HepG2 (cell line): ENCODE data around the gene CPXM2. TPM values are rescaled to one million over a fixed set of nuclear protein-coding genes. Genes with fewer than 3 reads are reported as not detected.

Experiments used
- ATAC-seq: fragments of 200-7000 bp; cut with Tn5 transposase; 3 replicates; pipeline ENCODE4 v1.9.1; 2020; ENCODE audit warnings: mild to moderate bottlenecking, moderate library complexity
- BruUV-seq: library from RNA; stranded (reverse); fragments of 400-500 nt; replicated peaks from 2 replicates; lab custom pipeline; 2021; lab: Mats Ljungman, UMichigan
- CTCF ChIA-PET: fragments of 300-600 bp; formaldehyde crosslinking; extraction: SDS; loops from one replicate; lab custom pipeline; 2021; ENCODE audit warnings: low total read pairs, inconsistent platforms, low intra/inter-chr PET ratio; lab: Yijun Ruan, JAX
- POLR2A ChIA-PET: fragments of 350-600 bp; sonication (Branson Sonifier 250); formaldehyde crosslinking; loops from one replicate; lab custom pipeline; 2020; ENCODE audit warnings: antibody characterized with exemption, inconsistent platforms; lab: Yijun Ruan, JAX
- DNase-seq: peaks from one replicate; pipeline ENCODE4 v3.0.0-alpha.2; 2015; ENCODE audit warnings: low spot score
- FAIRE-seq: peaks from 3 replicates; lab custom pipeline; 2011; peaks lifted over from hg19 to GRCh38; lab: Jason Lieb, UNC
- H2AFZ ChIP-seq: one replicate; pipeline ENCODE4 v1.6.1; 2011; ENCODE audit warnings: low read length, inconsistent platforms
- H3K27ac ChIP-seq: fragments of 300-600 bp; 3 replicates; pipeline ENCODE4 v1.8.0; 2011; ENCODE audit warnings: mixed run types, mild to moderate bottlenecking, mixed read lengths, low read length, inconsistent platforms; ENCODE audit not compliant: insufficient read depth; ENCODE audit errors: extremely low read length
- H3K27me3 ChIP-seq, 2 experiments: fragments of 200-600 bp in 1 of 2; 2 replicates in 1 of 2; 3 replicates in 1 of 2; pipeline versions ENCODE4 v1.6.0 to v1.8.0; 2011; ENCODE audit warnings: low read length in 2 of 2, mild to moderate bottlenecking in 2 of 2, moderate library complexity in 2 of 2, inconsistent platforms in 1 of 2; ENCODE audit not compliant: insufficient read depth in 2 of 2, control insufficient read depth in 1 of 2
- H3K36me3 ChIP-seq, 2 experiments: fragments of 200-600 bp in 1 of 2; replicated peaks in 1 of 2; 2 replicates in 1 of 2; 3 replicates in 1 of 2; pipeline versions ENCODE4 v1.5.1 to v1.8.0; 2011; ENCODE audit warnings: low read length in 2 of 2, inconsistent platforms in 1 of 2; ENCODE audit not compliant: insufficient read depth in 2 of 2, control insufficient read depth in 1 of 2
- H3K4me1 ChIP-seq: 2 replicates; pipeline ENCODE4 v1.5.1; 2012; ENCODE audit warnings: low read length, inconsistent platforms; ENCODE audit not compliant: insufficient read depth
- H3K4me2 ChIP-seq: 2 replicates; pipeline ENCODE4 v1.6.0; 2011; ENCODE audit warnings: low read depth, low read length, inconsistent platforms
- H3K4me3 ChIP-seq, 3 experiments: fragments of 200-600 bp in 1 of 3; sonication (generic), shearing (Covaris generic) in 1 of 3; replicated peaks in 1 of 3; 2 replicates each; pipeline ENCODE4 v1.5.1; 2011 to 2016; ENCODE audit warnings: low read length in 3 of 3, inconsistent platforms in 2 of 3, low read depth in 2 of 3, mild to moderate bottlenecking in 2 of 3, control low read depth in 1 of 3, mixed read lengths in 1 of 3; ENCODE audit not compliant: insufficient read depth in 1 of 3
- H3K79me2 ChIP-seq: one replicate; pipeline ENCODE4 v1.6.1; 2011; ENCODE audit warnings: low read length, inconsistent platforms; ENCODE audit not compliant: insufficient read depth
- H3K9ac ChIP-seq: 2 replicates; pipeline ENCODE4 v1.6.0; 2011; ENCODE audit warnings: mild to moderate bottlenecking, low read depth, low read length, inconsistent platforms; ENCODE audit not compliant: insufficient read depth
- H3K9me3 ChIP-seq: 2 replicates; pipeline ENCODE4 v1.5.1; 2012; ENCODE audit warnings: mild to moderate bottlenecking, low read length
- H4K20me1 ChIP-seq: 2 replicates; pipeline ENCODE4 v1.6.0; 2011; ENCODE audit warnings: inconsistent platforms, mild to moderate bottlenecking, low read length, moderate library complexity; ENCODE audit not compliant: insufficient read depth
- BATF2 ChIP-seq: sonication (generic); formaldehyde crosslinking; IDR thresholded peaks from 2 replicates; pipeline ENCODE4 v1.8.0; 2022; ENCODE audit warnings: mild to moderate bottlenecking, missing genetic modification reagents, moderate library complexity
- E2F1 ChIP-seq: sonication (generic); formaldehyde crosslinking; IDR thresholded peaks from 2 replicates; pipeline ENCODE4 v1.5.0; 2020; ENCODE audit warnings: missing genetic modification reagents
- HOXA9 ChIP-seq: sonication (generic); formaldehyde crosslinking; IDR thresholded peaks from 2 replicates; pipeline ENCODE4 v1.8.1; 2022; ENCODE audit warnings: missing genetic modification reagents, mild to moderate bottlenecking, moderate library complexity, borderline replicate concordance
- IKZF1 ChIP-seq: fragments of 450-650 bp; IDR thresholded peaks from 2 replicates; pipeline ENCODE4 v1.7.1; 2016
- KLF12 ChIP-seq: sonication (generic); formaldehyde crosslinking; IDR thresholded peaks from 2 replicates; pipeline ENCODE4 v1.4.0; 2020; ENCODE audit warnings: missing genetic modification reagents, borderline replicate concordance
- MED13 ChIP-seq: sonication (generic); formaldehyde crosslinking; IDR thresholded peaks from 2 replicates; pipeline ENCODE4 v1.5.0; 2020; ENCODE audit warnings: missing genetic modification reagents
- MZF1 ChIP-seq: sonication (generic); formaldehyde crosslinking; IDR thresholded peaks from 2 replicates; pipeline ENCODE4 v1.8.1; 2023; ENCODE audit warnings: mild to moderate bottlenecking, missing genetic modification reagents, borderline replicate concordance
- NFKB2 ChIP-seq: sonication (generic); formaldehyde crosslinking; IDR thresholded peaks from 2 replicates; pipeline ENCODE4 v1.4.0; 2020; ENCODE audit warnings: missing genetic modification reagents, borderline replicate concordance
- POLR2AphosphoS2 ChIP-seq: IDR thresholded peaks from 2 replicates; pipeline ENCODE4 v1.6.1; 2011; ENCODE audit warnings: low read depth, low read length, improper control_type of control experiment
- SP5 ChIP-seq: IDR thresholded peaks from 2 replicates; pipeline ENCODE4 v1.6.1; 2016; ENCODE audit warnings: low read depth, borderline replicate concordance
- TCF7 ChIP-seq: sonication (generic); IDR thresholded peaks from 2 replicates; pipeline ENCODE4 v1.6.1; 2016; ENCODE audit warnings: antibody characterized with exemption, low read depth
- ZC3H13 ChIP-seq: sonication (generic); formaldehyde crosslinking; IDR thresholded peaks from 2 replicates; pipeline ENCODE4 v1.8.1; 2023; ENCODE audit warnings: mild to moderate bottlenecking, missing genetic modification reagents, moderate library complexity
- ZNF160 ChIP-seq: sonication (generic); formaldehyde crosslinking; IDR thresholded peaks from 2 replicates; pipeline ENCODE4 v1.8.0; 2022; ENCODE audit warnings: mild to moderate bottlenecking, inconsistent platforms, missing genetic modification reagents
- ZNF205 ChIP-seq: IDR thresholded peaks from 2 replicates; pipeline ENCODE4 v1.6.1; 2018; ENCODE audit warnings: missing biosample characterization, missing genetic modification reagents
- ZNF510 ChIP-seq: sonication (generic); formaldehyde crosslinking; IDR thresholded peaks from 2 replicates; pipeline ENCODE4 v1.4.0; 2020; ENCODE audit warnings: low read depth, mild to moderate bottlenecking, missing genetic modification reagents
- ZNF609 ChIP-seq: sonication (generic); formaldehyde crosslinking; IDR thresholded peaks from 2 replicates; pipeline ENCODE4 v1.4.0; 2020; ENCODE audit warnings: mild to moderate bottlenecking, missing genetic modification reagents, borderline replicate concordance
- ZNF616 ChIP-seq: sonication (generic); formaldehyde crosslinking; IDR thresholded peaks from 2 replicates; pipeline ENCODE4 v1.5.0; 2020; ENCODE audit warnings: low read depth, mild to moderate bottlenecking, missing genetic modification reagents
- WGBS: methylation state at CpG from one replicate; pipeline ENCODE4 v1.1.6; 2017; ENCODE audit warnings: low lambda C conversion rate; 5-methylcytosine and 5-hydroxymethylcytosine counted together
- in situ Hi-C: cut with HindIII; loops from 2 replicates; pipeline ENCODE4 v1.10.0; 2017; ENCODE audit warnings: low pct_unique_long_range_greater_than_20kb; ENCODE audit not compliant: extremely low pct_ligation_motif_present
- intact Hi-C: fragments of 100-400 bp; cut with micrococcal nuclease; formaldehyde crosslinking; loops from one replicate; pipeline ENCODE4 v1.10.0; 2022; ENCODE audit not compliant: unreplicated experiment
- polyA plus RNA-seq, 8 experiments: library from polyadenylated mRNA; depleted of rRNA in 3 of 8; stranded (reverse) in 7 of 8; unstranded in 1 of 8; fragments of >200 nt; fragmentation: Illumina TruSeq in 4 of 8; extraction: Trizol in 4 of 8; gene quantifications; 2 replicates each; pipeline versions ENCODE4 v1.2.1 to v1.2.3, GENCODE V29; 2011 to 2016; ENCODE audit warnings: low read depth in 4 of 8, missing spikeins in 1 of 8, mixed read lengths in 1 of 8; ENCODE audit not compliant: insufficient read depth in 1 of 8
- total RNA-seq, 5 experiments: library from RNA; depleted of rRNA; stranded (reverse); fragments of >200 nt; fragmentation: Illumina TruSeq; extraction: Trizol; gene quantifications; 2 replicates each; pipeline ENCODE4 v1.2.3, GENCODE V29; 2016; ENCODE audit warnings: low read depth in 1 of 5

Gene CPXM2
- total and polyA plus RNA-seq, 2 of the 13 experiments (the other 11 are each of a cell fraction or from before 2014, with no cell fraction given): 0.03 TPM; not detected in 1

GRCh38 chr10:123863721-123864482 is 27.7 kb downstream of the CPXM2 start:
- H3K9ac ChIP-seq: no peak overlapping the region
- H3K4me3 ChIP-seq: no peak overlapping the region
- in situ Hi-C loops: no loop called here
- 25% methylated on average over 7 of the region's 12 CpGs for WGBS
- no peak overlapping the region for H3K4me2 ChIP-seq
- FAIRE-seq (no peak), ATAC-seq (peak; percentile 46), DNase-seq (no peak)
- peaks cover 9% of the 10 kb centered on the region for H3K4me1 ChIP-seq
- no peak overlapping the region for H3K27ac ChIP-seq
- CTCF ChIA-PET: no interaction called here
- peaks cover 3 to 13% of the 10 kb centered on the region in 2 experiments; a peak in 3 of 5 replicates for H3K27me3 ChIP-seq
- no peak overlapping the region for H2AFZ ChIP-seq
- H3K79me2 ChIP-seq: no peaks in the 10 kb centered on the region
- H3K9me3 ChIP-seq: no peaks in the 10 kb centered on the region
- H3K36me3 ChIP-seq: no peaks in the 10 kb centered on the region
- no peaks in the 10 kb centered on the region for H4K20me1 ChIP-seq
- no TSS peak for BruUV-seq
- POLR2A ChIA-PET: no interaction called here
- intact Hi-C loops: no loop called here
- TF ChIP-seq ZNF616 (no peak), HOXA9 (no peak), MED13 (no peak), NFKB2 (CRISPR knock-in tag) (no peak), TCF7 (no peak), ZC3H13 (CRISPR knock-in tag) (no peak), ZNF160 (CRISPR knock-in tag) (no peak), ZNF205 (CRISPR knock-in tag) (no peak), SP5 (CRISPR knock-in tag) (no peak), BATF2 (CRISPR knock-in tag) (no peak), MZF1 (CRISPR knock-in tag) (no peak), KLF12 (no peak), ZNF609 (no peak), ZNF510 (no peak), IKZF1 (no peak), E2F1 (no peak), POLR2AphosphoS2 (no peak)
